VCaP (cell line): Measurements from ENCODE around the gene ERC2.

Experiments used
- H3K27ac ChIP-seq: fragments of 450-650 bp; 2 replicates; pipeline ENCODE4 v1.5.1; 2017
- CTCF ChIP-seq: fragments of 450-650 bp; conservative IDR thresholded peaks from 2 replicates; pipeline ENCODE4 v1.5.1; 2017; ENCODE audit warnings: mild to moderate bottlenecking, moderate library complexity

ERC2 gene

DNA sequence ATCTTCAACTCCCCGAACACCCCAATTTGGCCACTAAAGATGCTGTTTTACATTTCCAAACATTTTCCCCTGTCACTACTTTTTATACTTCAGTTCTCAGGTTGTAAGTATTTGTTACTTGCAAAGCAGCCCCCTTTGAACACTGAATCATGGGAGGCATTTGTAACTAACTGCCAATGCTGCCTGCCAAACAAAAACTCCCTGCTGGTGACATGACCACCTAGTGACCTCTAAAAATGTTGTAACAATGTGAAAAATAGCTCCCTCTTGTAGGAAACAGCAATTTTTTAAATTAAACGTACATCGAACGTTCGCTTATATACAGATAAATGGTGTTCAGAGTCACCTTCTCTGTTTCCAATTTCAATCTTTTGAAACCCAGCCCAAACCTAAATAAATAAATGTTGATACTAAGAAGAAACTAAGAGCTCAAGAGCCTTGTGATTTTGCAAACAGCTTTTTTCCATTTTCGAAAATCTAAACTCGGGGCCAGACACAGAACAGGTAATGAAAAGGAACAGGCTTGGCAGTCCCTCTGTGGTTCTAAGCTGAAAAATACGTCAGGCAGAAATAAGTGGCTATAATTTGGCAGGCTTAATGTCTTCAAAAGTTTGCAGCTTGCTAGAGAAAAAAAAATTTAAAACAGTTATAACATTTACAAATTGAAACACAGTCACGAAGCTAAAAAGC lies 712.6 kb downstream of the ERC2 start:
- no peak for TF ChIP-seq CTCF
- no peak overlapping the region for H3K27ac ChIP-seq

GRCh38 chr3:55752911-55753310 lies 715.4 kb downstream of the ERC2 start:
- no peak for TF ChIP-seq CTCF
- no peak overlapping the region for H3K27ac ChIP-seq

GRCh38 chr3:55751730-55752129 lies 716.5 kb downstream of the ERC2 start:
- no peak overlapping the region for H3K27ac ChIP-seq
- no peak for TF ChIP-seq CTCF

- TF ChIP-seq CTCF, result no peak
- no peak overlapping the region for H3K27ac ChIP-seq
Observed at GRCh38 chr3:55750525-55750924, 717.7 kb downstream of the ERC2 start.

- no peak for TF ChIP-seq CTCF
- H3K27ac ChIP-seq, result no peak overlapping the region
Observed at GRCh38 chr3:55749036-55749435, 719.2 kb downstream of the ERC2 start.

GRCh38 chr3:55746808-55747413 lies 721.4 kb downstream of the ERC2 start:
- TF ChIP-seq CTCF, result peak; percentile 81
- no peak overlapping the region for H3K27ac ChIP-seq

- TF ChIP-seq CTCF, result no peak
- H3K27ac ChIP-seq, result no peak overlapping the region
Observed at GRCh38 chr3:55742832-55743136, 725.5 kb downstream of the ERC2 start.
